Omental fat pad (tissue), 4 donors: ENCODE data around the gene CACNA1G. TPM values are rescaled to one million over a fixed set of nuclear protein-coding genes. Genes with fewer than 3 reads are reported as not detected.

ENCODE experiments used
- ATAC-seq: fragments of 150-250 bp; one replicate; pipeline ENCODE4 v1.9.1; 2016; ENCODE audit warnings: mild to moderate bottlenecking, moderate library complexity; ENCODE audit not compliant: low FRiP score
- DNase-seq: peaks from one replicate; pipeline ENCODE4 v3.0.0-alpha.2; 2019; ENCODE audit warnings: low spot score
- total RNA-seq, 4 donors: library from RNA; depleted of rRNA; stranded (reverse); fragments of >200 nt; gene quantifications; one replicate each; pipeline ENCODE4 v1.1.0, GENCODE V29; 2016
- TF ChIP-seq, protein P1 (sequence below), 3 donors: fragments of 450-650 bp; IDR thresholded peaks; one replicate each; pipeline ENCODE4 v1.5.1; 2016 to 2017; ENCODE audit warnings: antibody characterized with exemption in 3 of 3, mild to moderate bottlenecking in 3 of 3, moderate library complexity in 2 of 3

The CACNA1G gene
- total RNA-seq, 4 donors from 2014 or later = 0.32 to 3.8 (median 1.2) TPM

DNA sequence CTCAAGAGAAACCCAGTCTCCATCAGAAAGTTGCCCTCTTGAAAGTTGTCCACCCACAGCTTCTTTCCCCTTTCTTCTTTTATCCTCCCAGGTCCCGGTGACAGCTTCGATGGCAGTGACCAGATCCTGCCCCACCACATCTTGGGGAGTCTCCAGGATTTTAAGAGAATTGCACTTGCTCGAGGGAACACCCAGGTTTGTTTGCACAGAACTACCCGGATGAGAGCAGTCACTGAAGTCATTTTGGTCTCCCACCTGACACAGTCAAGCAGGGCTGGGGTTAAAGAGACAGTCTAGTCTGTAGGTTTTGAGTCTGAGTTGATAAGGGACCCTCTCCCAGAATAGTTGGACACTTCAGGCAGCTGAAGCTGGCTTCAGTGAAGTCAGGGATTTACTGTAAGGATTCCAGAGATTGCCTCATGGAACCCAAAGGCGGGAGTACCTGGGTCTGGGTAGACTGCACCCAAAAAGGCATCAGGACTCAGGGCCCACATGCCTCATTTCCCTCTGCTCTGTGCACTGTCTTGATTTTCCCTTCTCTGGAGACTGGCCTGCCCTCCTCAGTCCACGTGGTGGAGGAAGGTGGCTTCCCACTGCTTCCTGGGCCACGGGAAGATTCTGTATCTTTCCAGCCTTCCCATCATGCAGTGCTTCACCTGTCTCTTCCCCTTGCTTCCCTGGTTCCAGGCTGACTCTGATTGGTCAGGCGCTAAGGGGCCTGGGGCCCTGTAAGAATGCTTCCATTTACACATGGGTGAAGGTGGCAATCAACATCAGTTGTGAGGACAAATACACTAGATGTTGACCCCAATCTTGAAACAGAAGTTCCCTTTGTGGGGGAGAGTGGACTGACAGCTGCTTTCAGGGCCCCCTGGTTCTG lies 42.8 kb upstream of the CACNA1G start:
- ATAC-seq = no peak
- TF ChIP-seq, protein P1, sequence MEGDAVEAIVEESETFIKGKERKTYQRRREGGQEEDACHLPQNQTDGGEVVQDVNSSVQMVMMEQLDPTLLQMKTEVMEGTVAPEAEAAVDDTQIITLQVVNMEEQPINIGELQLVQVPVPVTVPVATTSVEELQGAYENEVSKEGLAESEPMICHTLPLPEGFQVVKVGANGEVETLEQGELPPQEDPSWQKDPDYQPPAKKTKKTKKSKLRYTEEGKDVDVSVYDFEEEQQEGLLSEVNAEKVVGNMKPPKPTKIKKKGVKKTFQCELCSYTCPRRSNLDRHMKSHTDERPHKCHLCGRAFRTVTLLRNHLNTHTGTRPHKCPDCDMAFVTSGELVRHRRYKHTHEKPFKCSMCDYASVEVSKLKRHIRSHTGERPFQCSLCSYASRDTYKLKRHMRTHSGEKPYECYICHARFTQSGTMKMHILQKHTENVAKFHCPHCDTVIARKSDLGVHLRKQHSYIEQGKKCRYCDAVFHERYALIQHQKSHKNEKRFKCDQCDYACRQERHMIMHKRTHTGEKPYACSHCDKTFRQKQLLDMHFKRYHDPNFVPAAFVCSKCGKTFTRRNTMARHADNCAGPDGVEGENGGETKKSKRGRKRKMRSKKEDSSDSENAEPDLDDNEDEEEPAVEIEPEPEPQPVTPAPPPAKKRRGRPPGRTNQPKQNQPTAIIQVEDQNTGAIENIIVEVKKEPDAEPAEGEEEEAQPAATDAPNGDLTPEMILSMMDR (IDR thresholded peaks at IDR 0.05) = no peak
- DNase-seq = no peak

- DNase-seq = no peak
- TF ChIP-seq, protein P1 (IDR thresholded peaks at IDR 0.05) = no peak
- no peak for ATAC-seq
Observed at GRCh38 chr17:50518384-50519023, 42.0 kb upstream of the CACNA1G start.

- no peak for DNase-seq
- TF ChIP-seq, protein P1 (IDR thresholded peaks at IDR 0.05) = no peak
- ATAC-seq = no peak
Observed at GRCh38 chr17:50519141-50519834, 41.2 kb upstream of the CACNA1G start.

GRCh38 chr17:50520483-50520882 lies 40.0 kb upstream of the CACNA1G start:
- no peak for DNase-seq
- TF ChIP-seq, protein P1 (IDR thresholded peaks at IDR 0.05) = no peak
- ATAC-seq = no peak

DNA sequence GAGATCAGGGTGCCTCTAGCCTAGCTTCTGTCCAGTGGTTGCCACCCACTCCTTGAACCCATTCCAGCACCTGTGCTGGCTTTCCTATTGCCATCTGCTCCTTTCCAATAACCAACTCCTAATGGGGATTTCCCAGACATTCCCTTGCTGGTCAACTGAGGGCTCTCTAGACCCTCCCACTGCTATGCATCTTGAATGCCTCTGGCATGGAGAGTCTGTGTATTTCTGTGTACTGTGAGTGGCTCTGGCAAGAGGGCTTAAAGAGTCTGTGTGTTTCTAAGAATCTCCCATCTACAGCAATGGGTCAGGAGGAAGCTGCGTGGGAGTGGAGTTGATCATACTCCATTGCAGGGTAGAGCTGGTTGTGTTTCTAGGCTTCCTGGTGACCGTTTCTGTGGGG lies 39.0 kb upstream of the CACNA1G start:
- DNase-seq (no peak), ATAC-seq (no peak)
- TF ChIP-seq, protein P1 (IDR thresholded peaks at IDR 0.05) = no peak

DNA sequence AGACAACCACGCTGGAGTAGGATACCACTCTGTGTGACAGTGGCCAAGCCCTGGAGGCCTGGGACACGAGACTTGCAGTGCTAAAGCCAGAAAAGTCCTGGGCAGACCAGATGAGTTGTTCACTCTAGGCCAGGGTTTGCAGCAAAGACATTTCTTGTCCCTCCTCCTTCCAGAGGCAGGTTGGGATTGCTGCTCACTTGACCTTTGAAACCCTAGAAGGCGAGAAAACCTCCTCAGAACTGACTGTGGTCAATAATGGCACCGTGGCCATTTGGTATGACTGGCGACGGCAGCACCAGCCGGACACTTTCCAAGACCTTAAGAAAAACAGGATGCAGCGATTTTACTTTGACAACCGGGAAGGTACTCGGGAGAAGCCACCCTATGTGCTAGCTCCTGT lies 37.7 kb upstream of the CACNA1G start:
- DNase-seq (no peak), ATAC-seq (no peak)
- TF ChIP-seq, protein P1 (IDR thresholded peaks at IDR 0.05) = no peak
